HepG2 (cell line): ENCODE data around the gene ZDHHC14. TPM values are rescaled to one million over a fixed set of nuclear protein-coding genes. Genes with fewer than 3 reads are reported as not detected.

Experiments used
- CBX2 ChIP-seq, 2 experiments: fragments of 200-600 bp in 1 of 2; sonication (generic); formaldehyde crosslinking in 1 of 2; IDR thresholded peaks; 2 replicates each; pipeline versions ENCODE4 v1.7.0 to v1.8.1; 2018 to 2022; ENCODE audit warnings: low read depth in 2 of 2, low read length in 1 of 2, mild to moderate bottlenecking in 1 of 2, missing genetic modification reagents in 1 of 2
- FOXM1 ChIP-seq: sonication (generic); formaldehyde crosslinking; IDR thresholded peaks from 2 replicates; pipeline ENCODE4 v1.5.0; 2020; ENCODE audit warnings: missing genetic modification reagents
- KDM5B ChIP-seq: sonication (generic); formaldehyde crosslinking; IDR thresholded peaks from 2 replicates; pipeline ENCODE4 v1.4.0; 2020; ENCODE audit warnings: missing genetic modification reagents, mild to moderate bottlenecking, borderline replicate concordance
- NCOA5 ChIP-seq: sonication (generic); formaldehyde crosslinking; IDR thresholded peaks from 2 replicates; pipeline ENCODE4 v1.4.0; 2020; ENCODE audit warnings: missing genetic modification reagents
- NRL ChIP-seq: sonication (generic); formaldehyde crosslinking; IDR thresholded peaks from 2 replicates; pipeline ENCODE4 v1.5.0; 2020; ENCODE audit warnings: missing genetic modification reagents, mild to moderate bottlenecking, moderate library complexity, borderline replicate concordance
- RARA ChIP-seq: IDR thresholded peaks from 2 replicates; pipeline ENCODE4 v1.6.1; 2016; ENCODE audit warnings: missing genetic modification reagents, missing compliant biosample characterization
- SALL2 ChIP-seq: sonication (generic); formaldehyde crosslinking; IDR thresholded peaks from 2 replicates; pipeline ENCODE4 v1.8.1; 2023; ENCODE audit warnings: mild to moderate bottlenecking, missing genetic modification reagents, inconsistent platforms
- SNAI1 ChIP-seq: sonication (generic); formaldehyde crosslinking; IDR thresholded peaks from 2 replicates; pipeline ENCODE4 v1.5.0; 2020; ENCODE audit warnings: mild to moderate bottlenecking, missing genetic modification reagents, borderline replicate concordance
- SUZ12 ChIP-seq: fragments of 150-350 bp; IDR thresholded peaks from 2 replicates; pipeline ENCODE4 v1.6.1; 2014; ENCODE audit warnings: low read depth, low read length
- U2AF2 ChIP-seq: fragments of 200-400 bp; formaldehyde crosslinking; IDR thresholded peaks from 2 replicates; pipeline ENCODE4 v1.6.1; 2017; ENCODE audit warnings: low read depth, mild to moderate bottlenecking, low read length
- ZNF546 ChIP-seq: sonication (generic); formaldehyde crosslinking; conservative IDR thresholded peaks from 2 replicates; pipeline ENCODE4 v1.8.1; 2023; ENCODE audit warnings: mild to moderate bottlenecking, missing genetic modification reagents
- ZNF549 ChIP-seq: sonication (generic); formaldehyde crosslinking; IDR thresholded peaks from 2 replicates; pipeline ENCODE4 v1.5.0; 2020; ENCODE audit warnings: missing genetic modification reagents
- ZNF75D ChIP-seq: sonication (generic); formaldehyde crosslinking; IDR thresholded peaks from 2 replicates; pipeline ENCODE4 v1.8.1; 2023; ENCODE audit warnings: missing genetic modification reagents, mild to moderate bottlenecking, borderline replicate concordance
- polyA plus RNA-seq, 8 experiments: library from polyadenylated mRNA; depleted of rRNA in 3 of 8; stranded (reverse) in 7 of 8; unstranded in 1 of 8; fragments of >200 nt; fragmentation: Illumina TruSeq in 4 of 8; extraction: Trizol in 4 of 8; gene quantifications; 2 replicates each; pipeline versions ENCODE4 v1.2.1 to v1.2.3, GENCODE V29; 2011 to 2016; ENCODE audit warnings: low read depth in 4 of 8, missing spikeins in 1 of 8, mixed read lengths in 1 of 8; ENCODE audit not compliant: insufficient read depth in 1 of 8
- total RNA-seq, 5 experiments: library from RNA; depleted of rRNA; stranded (reverse); fragments of >200 nt; fragmentation: Illumina TruSeq; extraction: Trizol; gene quantifications; 2 replicates each; pipeline ENCODE4 v1.2.3, GENCODE V29; 2016; ENCODE audit warnings: low read depth in 1 of 5
- TF ChIP-seq, protein P1 (sequence below): sonication (generic); formaldehyde crosslinking; IDR thresholded peaks from 2 replicates; pipeline ENCODE4 v1.5.0; 2020; ENCODE audit warnings: mild to moderate bottlenecking, missing genetic modification reagents, borderline replicate concordance
- TF ChIP-seq, protein P2 (sequence below): sonication (generic); formaldehyde crosslinking; IDR thresholded peaks from 2 replicates; pipeline ENCODE4 v1.4.0; 2020; ENCODE audit warnings: missing genetic modification reagents
- TF ChIP-seq, protein P3 (sequence below): sonication (generic); formaldehyde crosslinking; IDR thresholded peaks from 2 replicates; pipeline ENCODE4 v1.8.1; 2023; ENCODE audit warnings: missing genetic modification reagents, inconsistent platforms, borderline replicate concordance
- TF ChIP-seq, protein P4 (sequence below): sonication (generic); formaldehyde crosslinking; IDR thresholded peaks from 2 replicates; pipeline ENCODE4 v1.4.0; 2020; ENCODE audit warnings: missing genetic modification reagents
- TF ChIP-seq, protein P5 (sequence below): sonication (generic); formaldehyde crosslinking; IDR thresholded peaks from 2 replicates; pipeline ENCODE4 v1.8.1; 2023; ENCODE audit warnings: mild to moderate bottlenecking, missing genetic modification reagents

ZDHHC14 gene
- total and polyA plus RNA-seq, 2 of the 13 experiments (the other 11 are each of a cell fraction or from before 2014, with no cell fraction given): 3.7 to 9.5 TPM

DNA sequence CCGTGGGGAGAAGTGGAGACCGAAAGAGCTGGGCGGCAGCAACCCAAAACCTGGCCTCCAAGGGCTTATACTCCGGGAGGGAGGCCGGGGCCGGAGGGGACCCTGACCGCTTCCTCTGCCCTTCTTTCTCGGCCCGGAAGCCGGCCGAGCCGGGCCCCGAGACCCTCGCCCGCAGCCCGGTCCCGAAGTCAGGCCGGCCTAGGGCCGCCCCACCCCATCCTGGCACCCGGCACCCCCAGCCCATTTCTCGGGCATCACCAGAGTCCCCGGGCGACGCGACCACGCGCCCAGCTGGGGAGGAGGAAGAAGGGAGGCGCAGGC, 572 bp upstream of the ZDHHC14 start (continued):
- TF ChIP-seq, protein P1, sequence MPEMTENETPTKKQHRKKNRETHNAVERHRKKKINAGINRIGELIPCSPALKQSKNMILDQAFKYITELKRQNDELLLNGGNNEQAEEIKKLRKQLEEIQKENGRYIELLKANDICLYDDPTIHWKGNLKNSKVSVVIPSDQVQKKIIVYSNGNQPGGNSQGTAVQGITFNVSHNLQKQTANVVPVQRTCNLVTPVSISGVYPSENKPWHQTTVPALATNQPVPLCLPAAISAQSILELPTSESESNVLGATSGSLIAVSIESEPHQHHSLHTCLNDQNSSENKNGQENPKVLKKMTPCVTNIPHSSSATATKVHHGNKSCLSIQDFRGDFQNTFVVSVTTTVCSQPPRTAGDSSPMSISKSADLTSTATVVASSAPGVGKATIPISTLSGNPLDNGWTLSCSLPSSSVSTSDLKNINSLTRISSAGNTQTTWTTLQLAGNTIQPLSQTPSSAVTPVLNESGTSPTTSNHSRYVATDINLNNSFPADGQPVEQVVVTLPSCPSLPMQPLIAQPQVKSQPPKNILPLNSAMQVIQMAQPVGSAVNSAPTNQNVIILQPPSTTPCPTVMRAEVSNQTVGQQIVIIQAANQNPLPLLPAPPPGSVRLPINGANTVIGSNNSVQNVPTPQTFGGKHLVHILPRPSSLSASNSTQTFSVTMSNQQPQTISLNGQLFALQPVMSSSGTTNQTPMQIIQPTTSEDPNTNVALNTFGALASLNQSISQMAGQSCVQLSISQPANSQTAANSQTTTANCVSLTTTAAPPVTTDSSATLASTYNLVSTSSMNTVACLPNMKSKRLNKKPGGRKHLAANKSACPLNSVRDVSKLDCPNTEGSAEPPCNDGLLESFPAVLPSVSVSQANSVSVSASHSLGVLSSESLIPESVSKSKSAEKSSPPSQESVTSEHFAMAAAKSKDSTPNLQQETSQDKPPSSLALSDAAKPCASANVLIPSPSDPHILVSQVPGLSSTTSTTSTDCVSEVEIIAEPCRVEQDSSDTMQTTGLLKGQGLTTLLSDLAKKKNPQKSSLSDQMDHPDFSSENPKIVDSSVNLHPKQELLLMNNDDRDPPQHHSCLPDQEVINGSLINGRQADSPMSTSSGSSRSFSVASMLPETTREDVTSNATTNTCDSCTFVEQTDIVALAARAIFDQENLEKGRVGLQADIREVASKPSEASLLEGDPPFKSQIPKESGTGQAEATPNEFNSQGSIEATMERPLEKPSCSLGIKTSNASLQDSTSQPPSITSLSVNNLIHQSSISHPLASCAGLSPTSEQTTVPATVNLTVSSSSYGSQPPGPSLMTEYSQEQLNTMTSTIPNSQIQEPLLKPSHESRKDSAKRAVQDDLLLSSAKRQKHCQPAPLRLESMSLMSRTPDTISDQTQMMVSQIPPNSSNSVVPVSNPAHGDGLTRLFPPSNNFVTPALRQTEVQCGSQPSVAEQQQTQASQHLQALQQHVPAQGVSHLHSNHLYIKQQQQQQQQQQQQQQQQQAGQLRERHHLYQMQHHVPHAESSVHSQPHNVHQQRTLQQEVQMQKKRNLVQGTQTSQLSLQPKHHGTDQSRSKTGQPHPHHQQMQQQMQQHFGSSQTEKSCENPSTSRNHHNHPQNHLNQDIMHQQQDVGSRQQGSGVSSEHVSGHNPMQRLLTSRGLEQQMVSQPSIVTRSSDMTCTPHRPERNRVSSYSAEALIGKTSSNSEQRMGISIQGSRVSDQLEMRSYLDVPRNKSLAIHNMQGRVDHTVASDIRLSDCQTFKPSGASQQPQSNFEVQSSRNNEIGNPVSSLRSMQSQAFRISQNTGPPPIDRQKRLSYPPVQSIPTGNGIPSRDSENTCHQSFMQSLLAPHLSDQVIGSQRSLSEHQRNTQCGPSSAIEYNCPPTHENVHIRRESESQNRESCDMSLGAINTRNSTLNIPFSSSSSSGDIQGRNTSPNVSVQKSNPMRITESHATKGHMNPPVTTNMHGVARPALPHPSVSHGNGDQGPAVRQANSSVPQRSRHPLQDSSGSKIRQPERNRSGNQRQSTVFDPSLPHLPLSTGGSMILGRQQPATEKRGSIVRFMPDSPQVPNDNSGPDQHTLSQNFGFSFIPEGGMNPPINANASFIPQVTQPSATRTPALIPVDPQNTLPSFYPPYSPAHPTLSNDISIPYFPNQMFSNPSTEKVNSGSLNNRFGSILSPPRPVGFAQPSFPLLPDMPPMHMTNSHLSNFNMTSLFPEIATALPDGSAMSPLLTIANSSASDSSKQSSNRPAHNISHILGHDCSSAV (CRISPR knock-in tag): no peak
- TF ChIP-seq FOXM1 (CRISPR knock-in tag) (no peak), RARA (no peak), CBX2 (IDR thresholded peaks at IDR 0.05; ENCODE audit: low read depth, low read length) (no peak), CBX2 (CRISPR knock-in tag; IDR thresholded peaks at IDR 0.05; ENCODE audit: low read depth) (no peak), SUZ12 (no peak), ZNF549 (CRISPR knock-in tag) (no peak), KDM5B (peak; percentile 56; the same call in 1 of the 2 replicates), SNAI1 (CRISPR knock-in tag) (0 out of 2 replicates have a peak, but pooled peaks have one; percentile 9), NRL (CRISPR knock-in tag) (no peak), NCOA5 (CRISPR knock-in tag) (no peak), SALL2 (0 out of 2 replicates have a peak, but pooled peaks have one; percentile 18), U2AF2 (0 out of 2 replicates have a peak, but pooled peaks have one; percentile 4), ZNF75D (CRISPR knock-in tag) (no peak; the same call in 1 of the 2 replicates), ZNF546 (peak; percentile 92)
- TF ChIP-seq, protein P2, sequence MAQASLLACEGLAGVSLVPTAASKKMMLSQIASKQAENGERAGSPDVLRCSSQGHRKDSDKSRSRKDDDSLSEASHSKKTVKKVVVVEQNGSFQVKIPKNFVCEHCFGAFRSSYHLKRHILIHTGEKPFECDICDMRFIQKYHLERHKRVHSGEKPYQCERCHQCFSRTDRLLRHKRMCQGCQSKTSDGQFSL: no peak
- TF ChIP-seq, protein P3, sequence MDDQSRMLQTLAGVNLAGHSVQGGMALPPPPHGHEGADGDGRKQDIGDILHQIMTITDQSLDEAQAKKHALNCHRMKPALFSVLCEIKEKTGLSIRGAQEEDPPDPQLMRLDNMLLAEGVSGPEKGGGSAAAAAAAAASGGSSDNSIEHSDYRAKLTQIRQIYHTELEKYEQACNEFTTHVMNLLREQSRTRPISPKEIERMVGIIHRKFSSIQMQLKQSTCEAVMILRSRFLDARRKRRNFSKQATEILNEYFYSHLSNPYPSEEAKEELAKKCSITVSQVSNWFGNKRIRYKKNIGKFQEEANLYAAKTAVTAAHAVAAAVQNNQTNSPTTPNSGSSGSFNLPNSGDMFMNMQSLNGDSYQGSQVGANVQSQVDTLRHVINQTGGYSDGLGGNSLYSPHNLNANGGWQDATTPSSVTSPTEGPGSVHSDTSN: no peak
- TF ChIP-seq, protein P4, sequence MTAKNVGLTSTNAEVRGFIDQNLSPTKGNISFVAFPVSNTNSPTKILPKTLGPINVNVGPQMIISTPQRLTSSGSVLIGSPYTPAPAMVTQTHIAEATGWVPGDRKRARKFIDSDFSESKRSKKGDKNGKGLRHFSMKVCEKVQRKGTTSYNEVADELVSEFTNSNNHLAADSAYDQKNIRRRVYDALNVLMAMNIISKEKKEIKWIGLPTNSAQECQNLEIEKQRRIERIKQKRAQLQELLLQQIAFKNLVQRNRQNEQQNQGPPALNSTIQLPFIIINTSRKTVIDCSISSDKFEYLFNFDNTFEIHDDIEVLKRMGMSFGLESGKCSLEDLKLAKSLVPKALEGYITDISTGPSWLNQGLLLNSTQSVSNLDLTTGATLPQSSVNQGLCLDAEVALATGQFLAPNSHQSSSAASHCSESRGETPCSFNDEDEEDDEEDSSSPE (CRISPR knock-in tag): no peak; the same call in 1 of the 2 replicates
- TF ChIP-seq, protein P5, sequence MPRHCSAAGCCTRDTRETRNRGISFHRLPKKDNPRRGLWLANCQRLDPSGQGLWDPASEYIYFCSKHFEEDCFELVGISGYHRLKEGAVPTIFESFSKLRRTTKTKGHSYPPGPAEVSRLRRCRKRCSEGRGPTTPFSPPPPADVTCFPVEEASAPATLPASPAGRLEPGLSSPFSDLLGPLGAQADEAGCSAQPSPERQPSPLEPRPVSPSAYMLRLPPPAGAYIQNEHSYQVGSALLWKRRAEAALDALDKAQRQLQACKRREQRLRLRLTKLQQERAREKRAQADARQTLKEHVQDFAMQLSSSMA (CRISPR knock-in tag): no peak
